Stimulated activated CD8-positive, alpha-beta memory T cell treated with anti-CD3 and anti-CD28 coated beads, Interleukin-2, amount 100 ng/mL, for 1 hour (primary cell): Measurements from ENCODE around the gene BUD13.

Experiments used
- DNase-seq, 2 donors: peaks; one replicate each; pipeline ENCODE4 v3.0.0-alpha.2; 2020; ENCODE audit warnings: low read depth in 2 of 2

The BUD13 gene

GRCh38 chr11:116718955-116719501 lies 53.8 kb downstream of the BUD13 start:
- no peak for DNase-seq

- DNase-seq: no peak
Measured at GRCh38 chr11:116716621-116717020, 56.2 kb downstream of the BUD13 start.

- no peak for DNase-seq
Measured at GRCh38 chr11:116715383-116715782, 57.4 kb downstream of the BUD13 start.

- no peak for DNase-seq
Measured at GRCh38 chr11:116714902-116715301, 57.9 kb downstream of the BUD13 start.

- DNase-seq: no peak
Measured at GRCh38 chr11:116712428-116712827, 60.4 kb downstream of the BUD13 start.

- DNase-seq: no peak
Measured at GRCh38 chr11:116710762-116711161, 62.0 kb downstream of the BUD13 start.

GRCh38 chr11:116710001-116710674 lies 62.6 kb downstream of the BUD13 start:
- no peak for DNase-seq

- no peak for DNase-seq
Measured at GRCh38 chr11:116707746-116708145, 65.0 kb downstream of the BUD13 start.

GRCh38 chr11:116707161-116707629 lies 65.6 kb downstream of the BUD13 start:
- no peak for DNase-seq

GRCh38 chr11:116703421-116703820 lies 69.4 kb downstream of the BUD13 start:
- DNase-seq: no peak

GRCh38 chr11:116702772-116703385 lies 69.9 kb downstream of the BUD13 start:
- DNase-seq: no peak

GRCh38 chr11:116701876-116702275 lies 70.9 kb downstream of the BUD13 start:
- DNase-seq: no peak

GRCh38 chr11:116701297-116701801 lies 71.4 kb downstream of the BUD13 start:
- DNase-seq: no peak

GRCh38 chr11:116700586-116701220 lies 72.1 kb downstream of the BUD13 start:
- no peak for DNase-seq
